Spleen (tissue), 11 donors: ENCODE data around the gene TCL1B. TPM values are rescaled to one million over a fixed set of nuclear protein-coding genes. Genes with fewer than 3 reads are reported as not detected.
"Not testable (repeated sequence)": the region's sequence is repeated elsewhere in the genome, so short reads cannot be mapped to it uniquely, and the experiment has no call there.

Source experiments
- DNase-seq: peaks from one replicate; pipeline ENCODE4 v3.0.0-alpha.2; 2020
- H3K27ac ChIP-seq, 8 donors: fragments of 200-600 bp; sonication (generic) in 7 of 8; 1 replicate in 4 of 8; 2 replicates in 4 of 8; pipeline versions ENCODE4 v1.5.0 to v1.8.0; 2016 to 2021; ENCODE audit warnings: inconsistent platforms in 4 of 8, mild to moderate bottlenecking in 4 of 8, moderate library complexity in 1 of 8
- H3K27me3 ChIP-seq, 7 donors: fragments of 200-600 bp; sonication (generic) in 6 of 7; replicated peaks in 1 of 7; 1 replicate in 4 of 7; 2 replicates in 3 of 7; pipeline versions ENCODE4 v1.5.0 to v1.8.0; 2016 to 2021; ENCODE audit warnings: inconsistent platforms in 3 of 7, mild to moderate bottlenecking in 1 of 7
- H3K36me3 ChIP-seq, 6 donors: fragments of 200-600 bp; sonication (generic) in 5 of 6; 1 replicate in 4 of 6; 2 replicates in 2 of 6; pipeline versions ENCODE4 v1.5.0 to v1.8.0; 2016 to 2021; ENCODE audit warnings: inconsistent platforms in 2 of 6
- H3K4me1 ChIP-seq, 6 donors: fragments of 200-600 bp; sonication (generic) in 5 of 6; 1 replicate in 3 of 6; 2 replicates in 3 of 6; pipeline versions ENCODE4 v1.5.0 to v1.8.0; 2016 to 2021; ENCODE audit warnings: inconsistent platforms in 3 of 6
- H3K4me3 ChIP-seq, 8 donors: fragments of 200-600 bp; sonication (generic) in 7 of 8; 1 replicate in 4 of 8; 2 replicates in 4 of 8; pipeline versions ENCODE4 v1.5.0 to v1.8.0; 2016 to 2021; ENCODE audit warnings: inconsistent platforms in 4 of 8, mild to moderate bottlenecking in 4 of 8, moderate library complexity in 2 of 8
- H3K9me3 ChIP-seq, 8 donors: fragments of 200-600 bp; sonication (generic) in 7 of 8; 1 replicate in 4 of 8; 2 replicates in 4 of 8; pipeline versions ENCODE4 v1.5.0 to v1.8.0; 2016 to 2021; ENCODE audit warnings: inconsistent platforms in 4 of 8
- POLR2A ChIP-seq, 3 donors: fragments of 450-650 bp; IDR thresholded peaks; one replicate each; pipeline ENCODE4 v1.5.1; 2017; ENCODE audit warnings: antibody characterized with exemption in 3 of 3, mild to moderate bottlenecking in 1 of 3
- POLR2AphosphoS5 ChIP-seq, 3 donors: sonication (generic); formaldehyde crosslinking; IDR thresholded peaks; one replicate each; pipeline ENCODE4 v1.5.1; 2017; ENCODE audit warnings: antibody characterized with exemption in 3 of 3
- WGBS, 5 donors: extraction: QIAGEN DNeasy Blood & Tissue Kit in 3 of 5; methylation state at CpG; one replicate each; pipeline versions ENCODE4 v1.1.5 to v1.1.7; 2013 to 2018; 5-methylcytosine and 5-hydroxymethylcytosine counted together
- intact Hi-C: fragments of 100-400 bp; cut with DNase I; formaldehyde crosslinking; loops from one replicate; pipeline ENCODE4 v1.15.0; 2023; ENCODE audit warnings: low total_unique reads
- polyA plus RNA-seq, 3 donors: library from polyadenylated mRNA; stranded (reverse); fragments of 200-250 nt; gene quantifications; one replicate each; pipeline ENCODE4 v1.2.1, GENCODE V29; 2013
- total RNA-seq, 7 donors: library from RNA; depleted of rRNA in 3 of 7; stranded (reverse); fragments of >200 nt in 3 of 7; fragmentation: NEBNext Ultra II Directional in 4 of 7; extraction: Animal tissue kit (Norgen Biotek cat#: 25700) in 4 of 7; gene quantifications; one replicate each; pipeline versions ENCODE4 v1.1.0 to v1.2.1, GENCODE V29; 2016 to 2021
- TF ChIP-seq, protein P1 (sequence below), 11 experiments: fragments of 200-600 bp in 7 of 11; fragments of 450-650 bp in 4 of 11; sonication (generic) in 4 of 11; IDR thresholded peaks in 8 of 11; conservative IDR thresholded peaks in 3 of 11; 1 replicate in 7 of 11; 2 replicates in 4 of 11; pipeline versions ENCODE4 v1.4.0 to v1.8.0; 2016 to 2021; ENCODE audit warnings: antibody characterized with exemption in 11 of 11, inconsistent platforms in 4 of 11, mild to moderate bottlenecking in 1 of 11
- donor health status: healthy with polysubstance abuse.
- donor health status: DM: no; HTN: no; CAD: no; lungs with moderate emphysema.
- donor health status: DM: no; HTN: no; CAD: no.
- donor health status: Bipolar disorder and iron deficiency.
- donor health status: healthy.
- donor health status: DM: no; HTN: no; CAD: no.
- donor health status: DM: yes; HTN: yes; CAD: no.

The TCL1B gene
- total and polyA plus RNA-seq, 10 donors: 0.22 to 3.8 (median 0.97) TPM; not detected in 1

DNA sequence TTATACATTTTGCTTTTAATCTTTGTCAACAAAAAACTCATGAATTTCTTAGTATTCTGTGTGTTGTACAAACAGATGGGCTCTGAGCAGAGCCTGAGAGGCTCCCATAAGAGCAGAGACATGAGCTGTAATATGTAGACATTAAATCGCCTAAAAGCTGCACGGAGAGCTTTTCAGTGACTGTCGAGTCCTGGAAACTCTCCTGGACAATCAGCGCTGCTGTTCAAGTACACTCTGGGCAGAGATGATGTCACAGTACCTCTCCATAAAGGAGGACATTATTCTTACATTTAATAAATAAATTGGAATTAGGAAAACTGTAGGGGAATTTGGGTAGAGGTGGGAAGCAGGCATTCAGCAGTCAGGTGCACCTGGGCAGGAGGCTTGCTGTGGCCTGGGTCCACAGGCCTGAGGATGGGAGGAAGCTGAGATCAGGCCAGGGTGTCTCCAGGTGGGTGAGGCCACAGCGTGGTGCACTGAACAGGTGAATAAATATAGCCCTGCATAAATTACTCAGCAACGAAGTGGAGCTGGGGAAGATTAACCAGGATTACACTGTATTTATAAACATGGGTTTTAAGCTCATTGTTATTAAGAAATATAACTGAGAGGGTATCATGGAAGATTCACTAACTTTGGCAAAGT lies 41.0 kb downstream of the TCL1B start:
- no peak overlapping the region for H3K27ac ChIP-seq
- intact Hi-C loops: no loop called here
- no peaks in the 10 kb centered on the region for H3K36me3 ChIP-seq
- peaks cover 0 to 22% (median 16%) of the 10 kb centered on the region in 8 donors for H3K9me3 ChIP-seq
- DNase-seq: no peak
- no peak overlapping the region for H3K4me3 ChIP-seq
- WGBS, 5 donors: 69 to 85% (median 80%) methylated on average over 6 of the region's 6 CpGs
- H3K4me1 ChIP-seq: peaks cover 0 to 21% (median 0%) of the 10 kb centered on the region in 6 donors
- peaks cover 0 to 30% (median 0%) of the 10 kb centered on the region in 7 donors for H3K27me3 ChIP-seq
- TF ChIP-seq, protein P1, sequence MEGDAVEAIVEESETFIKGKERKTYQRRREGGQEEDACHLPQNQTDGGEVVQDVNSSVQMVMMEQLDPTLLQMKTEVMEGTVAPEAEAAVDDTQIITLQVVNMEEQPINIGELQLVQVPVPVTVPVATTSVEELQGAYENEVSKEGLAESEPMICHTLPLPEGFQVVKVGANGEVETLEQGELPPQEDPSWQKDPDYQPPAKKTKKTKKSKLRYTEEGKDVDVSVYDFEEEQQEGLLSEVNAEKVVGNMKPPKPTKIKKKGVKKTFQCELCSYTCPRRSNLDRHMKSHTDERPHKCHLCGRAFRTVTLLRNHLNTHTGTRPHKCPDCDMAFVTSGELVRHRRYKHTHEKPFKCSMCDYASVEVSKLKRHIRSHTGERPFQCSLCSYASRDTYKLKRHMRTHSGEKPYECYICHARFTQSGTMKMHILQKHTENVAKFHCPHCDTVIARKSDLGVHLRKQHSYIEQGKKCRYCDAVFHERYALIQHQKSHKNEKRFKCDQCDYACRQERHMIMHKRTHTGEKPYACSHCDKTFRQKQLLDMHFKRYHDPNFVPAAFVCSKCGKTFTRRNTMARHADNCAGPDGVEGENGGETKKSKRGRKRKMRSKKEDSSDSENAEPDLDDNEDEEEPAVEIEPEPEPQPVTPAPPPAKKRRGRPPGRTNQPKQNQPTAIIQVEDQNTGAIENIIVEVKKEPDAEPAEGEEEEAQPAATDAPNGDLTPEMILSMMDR (IDR thresholded peaks at IDR 0.05 in 8 of 11, conservative IDR thresholded peaks at IDR 0.05 in 3 of 11): no peak
- TF ChIP-seq POLR2AphosphoS5 (IDR thresholded peaks at IDR 0.05): no peak
- TF ChIP-seq POLR2A (IDR thresholded peaks at IDR 0.05): no peak

DNA sequence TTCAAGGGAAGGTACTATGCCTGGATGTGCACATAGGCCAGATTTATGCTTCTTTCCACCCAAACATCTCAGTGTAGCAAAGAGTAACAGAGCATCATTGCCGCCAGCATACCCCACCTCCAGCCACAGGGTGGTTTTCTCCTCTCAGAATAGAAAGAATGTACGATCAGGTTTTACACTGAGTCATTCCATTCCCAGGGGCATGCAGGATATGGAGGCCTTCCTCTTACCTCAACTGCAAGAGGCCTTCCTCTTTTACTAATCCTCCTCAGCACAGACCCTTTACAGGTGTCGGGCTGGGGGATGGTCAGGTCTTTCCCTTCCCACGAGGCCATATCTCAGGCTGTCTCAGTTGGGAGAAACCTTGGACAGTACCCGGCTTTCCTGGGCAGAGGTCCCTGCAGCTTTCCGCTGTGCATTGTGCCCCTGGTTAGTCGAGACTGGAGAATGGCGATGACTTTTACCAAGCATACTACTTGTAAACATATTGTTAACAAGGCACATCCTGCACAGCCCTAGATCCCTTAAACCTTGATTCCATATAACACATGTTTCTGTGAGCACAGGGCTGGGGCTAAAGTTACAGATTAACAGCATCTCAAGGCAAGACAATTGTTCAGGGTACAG lies 43.3 kb downstream of the TCL1B start:
- intact Hi-C loops, H3K4me3 ChIP-seq, H3K36me3 ChIP-seq, H3K27ac ChIP-seq, DNase-seq, H3K9me3 ChIP-seq: not testable (repeated sequence)
- Histone ChIP-seq H3K27me3 (peaks cover 0 to 22% (median 0%) of the 10 kb centered on the region in 7 donors), H3K4me1 (peaks cover 0 to 21% (median 0%) of the 10 kb centered on the region in 6 donors)
- 53 to 74% (median 62%) methylated on average over 8 of the region's 8 CpGs for WGBS, 5 donors

DNA sequence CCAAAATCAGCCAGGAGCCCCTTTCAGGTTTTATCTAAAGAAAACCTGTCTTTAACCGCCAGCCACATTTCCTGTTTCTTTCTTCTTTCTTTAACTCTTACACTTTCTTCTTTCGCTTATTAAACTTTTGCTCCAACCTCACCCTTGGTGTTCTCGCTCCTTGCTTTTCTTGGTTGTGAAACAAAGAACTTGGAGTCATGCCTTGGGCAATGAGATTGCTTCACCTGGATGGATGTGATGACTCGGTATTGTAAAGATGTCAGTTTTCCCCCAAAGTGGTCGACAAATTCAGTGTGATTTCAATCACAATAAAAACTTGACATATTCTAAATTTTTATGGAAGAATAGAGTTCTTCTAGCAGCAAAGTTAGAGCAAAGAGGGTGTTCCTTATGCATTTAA lies 43.9 kb downstream of the TCL1B start:
- TF ChIP-seq POLR2A (IDR thresholded peaks at IDR 0.05) (no peak), POLR2AphosphoS5 (IDR thresholded peaks at IDR 0.05) (no peak)
- TF ChIP-seq, protein P1 (IDR thresholded peaks at IDR 0.05 in 8 of 11, conservative IDR thresholded peaks at IDR 0.05 in 3 of 11): no peak
- H3K27me3 ChIP-seq: peaks cover 0 to 24% (median 0%) of the 10 kb centered on the region in 7 donors

DNA sequence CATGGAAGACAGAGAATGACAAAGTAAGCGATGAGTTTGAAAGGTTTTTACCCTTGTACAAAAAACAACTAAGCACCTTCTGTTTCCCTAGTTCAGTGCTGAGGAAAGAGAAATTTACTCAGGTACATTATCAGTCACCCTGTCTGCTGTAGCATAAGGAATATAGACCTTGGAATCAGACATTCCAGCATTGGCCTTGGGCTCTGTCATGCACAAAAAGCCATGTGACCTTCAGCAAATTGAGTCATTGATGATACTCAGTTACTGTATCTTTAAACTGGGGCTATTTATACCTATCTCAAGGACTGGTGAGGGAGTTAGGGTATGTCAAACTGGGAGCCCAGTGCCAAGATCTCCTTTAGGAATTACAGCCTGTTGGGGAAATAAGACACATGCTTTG lies 47.0 kb downstream of the TCL1B start:
- intact Hi-C loops: no loop called here
- DNase-seq: no peak
- H3K9me3 ChIP-seq: peaks cover 0 to 1% (median 0%) of the 10 kb centered on the region in 8 donors
- no peaks in the 10 kb centered on the region for H3K36me3 ChIP-seq
- H3K4me3 ChIP-seq: no peak overlapping the region
- WGBS, 5 donors: 86 to 100% (median 95%) methylated on average over 1 of the region's 1 CpG
- peaks cover 0 to 7% (median 0%) of the 10 kb centered on the region in 7 donors for H3K27me3 ChIP-seq
- H3K4me1 ChIP-seq: peaks cover 0 to 10% (median 0%) of the 10 kb centered on the region in 6 donors
- TF ChIP-seq, protein P1 (IDR thresholded peaks at IDR 0.05 in 8 of 11, conservative IDR thresholded peaks at IDR 0.05 in 3 of 11): no peak
- no peak for TF ChIP-seq POLR2AphosphoS5 (IDR thresholded peaks at IDR 0.05)
- H3K27ac ChIP-seq: no peak overlapping the region

More for the DNA sequence above, 43.9 kb downstream of the TCL1B start:
- H3K4me1 ChIP-seq: peaks cover 0 to 21% (median 0%) of the 10 kb centered on the region in 6 donors
- DNase-seq: no peak
- no peaks in the 10 kb centered on the region for H3K36me3 ChIP-seq
- H3K9me3 ChIP-seq: no peaks in the 10 kb centered on the region
- intact Hi-C loops: no loop called here
- no peak overlapping the region for H3K4me3 ChIP-seq
- H3K27ac ChIP-seq: no peak overlapping the region
- WGBS, 5 donors: 64 to 85% (median 76%) methylated on average over 5 of the region's 5 CpGs
